HEK293 (cell line): ENCODE results near the gene GRIA1.

Experiments used
- CTCF ChIA-PET: fragments of 350-600 bp; formaldehyde crosslinking; extraction: SDS; loops from one replicate; lab custom pipeline; 2021; ENCODE audit warnings: antibody characterized with exemption; lab: Yijun Ruan, JAX
- POLR2A ChIA-PET: fragments of 300-600 bp; formaldehyde crosslinking; extraction: SDS; loops from one replicate; lab custom pipeline; 2020; ENCODE audit warnings: antibody characterized with exemption, inconsistent platforms; lab: Yijun Ruan, JAX
- H3K27ac ChIP-seq: fragments of 200-500 bp; sonication (Bioruptor generic); 2 replicates; pipeline ENCODE4 v1.5.1; 2014; ENCODE audit warnings: low read depth, low read length, control low read depth, inconsistent platforms; ENCODE audit errors: extremely low read depth
- H3K36me3 ChIP-seq, 2 experiments: fragments of 200-500 bp in 1 of 2; sonication (Bioruptor generic) in 1 of 2; 1 replicate in 1 of 2; 2 replicates in 1 of 2; pipeline ENCODE4 v1.5.1; 2014 to 2017; ENCODE audit warnings: inconsistent platforms in 2 of 2, low read length in 2 of 2; ENCODE audit not compliant: control insufficient read depth in 2 of 2, insufficient read depth in 1 of 2
- H3K4me1 ChIP-seq: fragments of 200-500 bp; sonication (Bioruptor generic); 2 replicates; pipeline ENCODE4 v1.5.1; 2014; ENCODE audit warnings: mild to moderate bottlenecking, low read length, inconsistent platforms; ENCODE audit not compliant: control insufficient read depth, insufficient read depth
- H3K4me3 ChIP-seq: 2 replicates; pipeline ENCODE4 v1.5.1; 2011; ENCODE audit warnings: low read depth, mild to moderate bottlenecking, control low read depth, low read length, moderate library complexity
- H3K9me3 ChIP-seq: fragments of 200-500 bp; sonication (Bioruptor generic); 2 replicates; pipeline ENCODE4 v1.5.1; 2014; ENCODE audit warnings: low read depth, low read length, inconsistent platforms; ENCODE audit not compliant: control insufficient read depth, insufficient read depth
- GLI2 ChIP-seq: fragments of 450-650 bp; formaldehyde crosslinking; IDR thresholded peaks from 2 replicates; pipeline ENCODE4; 2017; ENCODE audit warnings: missing biosample characterization, missing genetic modification characterization, low read depth, borderline replicate concordance
- GLIS1 ChIP-seq: fragments of 450-650 bp; formaldehyde crosslinking; IDR thresholded peaks from 2 replicates; pipeline ENCODE4 v1.5.1; 2016; ENCODE audit warnings: missing biosample characterization, missing genetic modification characterization
- HOXC10 ChIP-seq: sonication (generic); formaldehyde crosslinking; IDR thresholded peaks from 2 replicates; pipeline ENCODE4 v1.8.1; 2023; ENCODE audit warnings: mild to moderate bottlenecking, missing genetic modification reagents
- KLF1 ChIP-seq: fragments of 450-650 bp; formaldehyde crosslinking; IDR thresholded peaks from 2 replicates; pipeline ENCODE4 v1.5.1; 2016; ENCODE audit warnings: missing biosample characterization, missing genetic modification characterization
- PRDM2 ChIP-seq: fragments of 450-650 bp; formaldehyde crosslinking; IDR thresholded peaks from 2 replicates; pipeline ENCODE4 v1.5.1; 2016; ENCODE audit warnings: missing biosample characterization, missing genetic modification characterization, borderline replicate concordance
- TRIM28 ChIP-seq: IDR thresholded peaks from 2 replicates; pipeline ENCODE4 v1.6.1; 2011; ENCODE audit warnings: low read length, control low read depth, borderline replicate concordance
- ZEB2 ChIP-seq: fragments of 450-650 bp; formaldehyde crosslinking; IDR thresholded peaks from 2 replicates; pipeline ENCODE4 v1.5.1; 2016; ENCODE audit warnings: missing biosample characterization, missing genetic modification characterization
- ZFP69B ChIP-seq: fragments of 450-650 bp; formaldehyde crosslinking; IDR thresholded peaks from 2 replicates; pipeline ENCODE4 v1.5.1; 2016; ENCODE audit warnings: missing biosample characterization, missing genetic modification characterization
- ZNF133 ChIP-seq: fragments of 450-650 bp; formaldehyde crosslinking; IDR thresholded peaks from 2 replicates; pipeline ENCODE4 v1.5.1; 2016; ENCODE audit warnings: missing biosample characterization, missing genetic modification characterization
- ZNF140 ChIP-seq: fragments of 450-650 bp; formaldehyde crosslinking; IDR thresholded peaks from 2 replicates; pipeline ENCODE4 v1.5.1; 2016; ENCODE audit warnings: missing biosample characterization, missing genetic modification characterization
- ZNF239 ChIP-seq: fragments of 450-650 bp; formaldehyde crosslinking; IDR thresholded peaks from 2 replicates; pipeline ENCODE4 v1.5.1; 2016; ENCODE audit warnings: missing biosample characterization, missing genetic modification characterization
- ZNF24 ChIP-seq: fragments of 450-650 bp; formaldehyde crosslinking; IDR thresholded peaks from 2 replicates; pipeline ENCODE4 v1.5.1; 2016; ENCODE audit warnings: missing biosample characterization, missing genetic modification characterization
- ZNF416 ChIP-seq: fragments of 450-650 bp; formaldehyde crosslinking; IDR thresholded peaks from 2 replicates; pipeline ENCODE4 v1.5.1; 2016; ENCODE audit warnings: missing biosample characterization, missing genetic modification characterization
- ZNF544 ChIP-seq: fragments of 450-650 bp; formaldehyde crosslinking; IDR thresholded peaks from 2 replicates; pipeline ENCODE4 v1.5.0; 2017; ENCODE audit warnings: missing biosample characterization, missing genetic modification characterization
- ZNF585B ChIP-seq: fragments of 450-650 bp; formaldehyde crosslinking; IDR thresholded peaks from 2 replicates; pipeline ENCODE4 v1.5.1; 2016; ENCODE audit warnings: missing biosample characterization, missing genetic modification characterization
- ZNF623 ChIP-seq: fragments of 450-650 bp; formaldehyde crosslinking; IDR thresholded peaks from 2 replicates; pipeline ENCODE4 v1.5.1; 2016; ENCODE audit warnings: missing biosample characterization, missing genetic modification characterization
- ZNF626 ChIP-seq: fragments of 450-650 bp; sonication (Bioruptor Pico); formaldehyde crosslinking; IDR thresholded peaks from 2 replicates; pipeline ENCODE4 v1.5.1; 2018; ENCODE audit warnings: missing biosample characterization, missing genetic modification characterization, inconsistent platforms
- ZNF658 ChIP-seq: fragments of 450-650 bp; formaldehyde crosslinking; IDR thresholded peaks from 2 replicates; pipeline ENCODE4; 2016; ENCODE audit warnings: missing biosample characterization, missing genetic modification characterization
- ZNF664 ChIP-seq: fragments of 450-650 bp; formaldehyde crosslinking; IDR thresholded peaks from 2 replicates; pipeline ENCODE4 v1.5.1; 2016; ENCODE audit warnings: missing biosample characterization, missing genetic modification characterization
- ZNF830 ChIP-seq: fragments of 450-650 bp; IDR thresholded peaks from 2 replicates; pipeline ENCODE4 v1.5.0; 2018; ENCODE audit warnings: missing biosample characterization, missing genetic modification characterization, low read depth, mild to moderate bottlenecking, moderate library complexity
- ZNF837 ChIP-seq: fragments of 450-650 bp; formaldehyde crosslinking; IDR thresholded peaks from 2 replicates; pipeline ENCODE4 v1.5.1; 2016; ENCODE audit warnings: missing biosample characterization, missing genetic modification characterization

GRIA1 gene

GRCh38 chr5:153767221-153768188 is 277.0 kb downstream of the GRIA1 start:
- CTCF ChIA-PET = no interaction called here

GRCh38 chr5:153770066-153770465 is 279.6 kb downstream of the GRIA1 start:
- Histone ChIP-seq H3K9me3 (no peaks in the 10 kb centered on the region), H3K27ac (no peak overlapping the region), H3K36me3 (no peaks in the 10 kb centered on the region), H3K4me3 (no peak overlapping the region), H3K4me1 (no peaks in the 10 kb centered on the region)
- ChIA-PET POLR2A (no interaction called here), CTCF (interaction anchor here (0.6 kb wide), 1 partner anchor 650 kb away, joined by 3 read pairs; no protein-coding TSS in a partner anchor)
- TF ChIP-seq ZFP69B = no peak
- no peak for TF ChIP-seq HOXC10 (CRISPR knock-in tag)
- TF ChIP-seq ZNF24 = no peak
- no peak for TF ChIP-seq PRDM2 (tag by site-specific recombination)
- TF ChIP-seq KLF1 (tag by site-specific recombination) = no peak
- no peak for TF ChIP-seq ZNF140 (tag by site-specific recombination)
- no peak for TF ChIP-seq ZEB2 (tag by site-specific recombination)
- TF ChIP-seq ZNF830 (tag by site-specific recombination) = no peak
- TF ChIP-seq ZNF626 (tag by site-specific recombination) = no peak
- TF ChIP-seq ZNF658 = no peak
- TF ChIP-seq ZNF544 (tag by site-specific recombination) = no peak
- TF ChIP-seq ZNF585B (tag by site-specific recombination) = no peak
- TF ChIP-seq ZNF623 = no peak
- no peak for TF ChIP-seq GLI2
- TF ChIP-seq ZNF416 (tag by site-specific recombination) = no peak

More at GRCh38 chr5:153767221-153768188, 277.0 kb downstream of the GRIA1 start:
- Histone ChIP-seq H3K36me3 (no peaks in the 10 kb centered on the region), H3K4me3 (no peak overlapping the region), H3K27ac (no peak overlapping the region), H3K9me3 (no peaks in the 10 kb centered on the region), H3K4me1 (no peaks in the 10 kb centered on the region)
- TF ChIP-seq ZNF664 (tag by site-specific recombination) = no peak
- TF ChIP-seq TRIM28 = peak; percentile 31; the same call in 1 of the 2 replicates
- POLR2A ChIA-PET = no interaction called here

GRCh38 chr5:153774686-153775085 is 284.2 kb downstream of the GRIA1 start:
- TF ChIP-seq ZNF837 (tag by site-specific recombination) (no peak), GLIS1 (tag by site-specific recombination) (no peak), ZNF239 (no peak), ZNF133 (tag by site-specific recombination) (no peak)
- ChIA-PET POLR2A (no interaction called here), CTCF (no interaction called here)
- Histone ChIP-seq H3K9me3 (no peaks in the 10 kb centered on the region), H3K4me1 (no peaks in the 10 kb centered on the region), H3K36me3 (no peaks in the 10 kb centered on the region), H3K27ac (no peak overlapping the region), H3K4me3 (no peak overlapping the region)
